GM12875 (cell line): Measurements from ENCODE around the gene TGIF2.

Source experiments
- H3K4me3 ChIP-seq: one replicate; pipeline ENCODE4 v1.5.1; 2011; ENCODE audit warnings: low read depth, low read length, control low read depth
- TF ChIP-seq, protein P1 (sequence below): IDR thresholded peaks from 2 replicates; pipeline ENCODE4 v1.5.1; 2011; ENCODE audit warnings: low read depth, mild to moderate bottlenecking, control low read depth, inconsistent platforms, low read length, moderate library complexity, borderline replicate concordance; ENCODE audit not compliant: insufficient read depth

Gene TGIF2

DNA sequence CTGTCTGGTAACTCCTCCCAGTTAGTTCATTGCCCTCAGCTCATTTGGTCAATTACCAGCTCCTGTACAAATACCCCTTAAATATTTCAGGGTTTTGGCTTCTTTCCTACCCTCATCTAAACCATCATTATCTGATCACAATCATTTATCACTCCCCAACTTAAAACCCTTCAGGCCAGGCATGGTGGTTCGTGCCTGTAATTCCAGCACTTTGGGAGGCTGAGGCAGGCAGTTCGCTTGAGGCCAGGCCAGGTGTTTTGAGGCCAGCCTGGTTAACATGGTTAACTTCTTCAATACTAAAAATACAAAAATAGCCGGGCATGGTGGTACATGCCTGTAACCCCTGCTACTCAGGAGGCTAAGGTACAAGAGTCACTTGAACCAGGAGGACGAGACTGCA, 9.4 kb downstream of the TGIF2 start:
- TF ChIP-seq, protein P1, sequence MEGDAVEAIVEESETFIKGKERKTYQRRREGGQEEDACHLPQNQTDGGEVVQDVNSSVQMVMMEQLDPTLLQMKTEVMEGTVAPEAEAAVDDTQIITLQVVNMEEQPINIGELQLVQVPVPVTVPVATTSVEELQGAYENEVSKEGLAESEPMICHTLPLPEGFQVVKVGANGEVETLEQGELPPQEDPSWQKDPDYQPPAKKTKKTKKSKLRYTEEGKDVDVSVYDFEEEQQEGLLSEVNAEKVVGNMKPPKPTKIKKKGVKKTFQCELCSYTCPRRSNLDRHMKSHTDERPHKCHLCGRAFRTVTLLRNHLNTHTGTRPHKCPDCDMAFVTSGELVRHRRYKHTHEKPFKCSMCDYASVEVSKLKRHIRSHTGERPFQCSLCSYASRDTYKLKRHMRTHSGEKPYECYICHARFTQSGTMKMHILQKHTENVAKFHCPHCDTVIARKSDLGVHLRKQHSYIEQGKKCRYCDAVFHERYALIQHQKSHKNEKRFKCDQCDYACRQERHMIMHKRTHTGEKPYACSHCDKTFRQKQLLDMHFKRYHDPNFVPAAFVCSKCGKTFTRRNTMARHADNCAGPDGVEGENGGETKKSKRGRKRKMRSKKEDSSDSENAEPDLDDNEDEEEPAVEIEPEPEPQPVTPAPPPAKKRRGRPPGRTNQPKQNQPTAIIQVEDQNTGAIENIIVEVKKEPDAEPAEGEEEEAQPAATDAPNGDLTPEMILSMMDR = no peak
- H3K4me3 ChIP-seq = no peak overlapping the region

GRCh38 chr20:36584018-36584481, 10.7 kb downstream of the TGIF2 start:
- TF ChIP-seq, protein P1 = no peak
- H3K4me3 ChIP-seq = no peak overlapping the region

- TF ChIP-seq, protein P1 = no peak
- H3K4me3 ChIP-seq = no peak overlapping the region
Measured at GRCh38 chr20:36585410-36586125, 12.2 kb downstream of the TGIF2 start.

GRCh38 chr20:36587388-36588070, 14.1 kb downstream of the TGIF2 start:
- TF ChIP-seq, protein P1 = no peak
- H3K4me3 ChIP-seq = no peak overlapping the region

DNA sequence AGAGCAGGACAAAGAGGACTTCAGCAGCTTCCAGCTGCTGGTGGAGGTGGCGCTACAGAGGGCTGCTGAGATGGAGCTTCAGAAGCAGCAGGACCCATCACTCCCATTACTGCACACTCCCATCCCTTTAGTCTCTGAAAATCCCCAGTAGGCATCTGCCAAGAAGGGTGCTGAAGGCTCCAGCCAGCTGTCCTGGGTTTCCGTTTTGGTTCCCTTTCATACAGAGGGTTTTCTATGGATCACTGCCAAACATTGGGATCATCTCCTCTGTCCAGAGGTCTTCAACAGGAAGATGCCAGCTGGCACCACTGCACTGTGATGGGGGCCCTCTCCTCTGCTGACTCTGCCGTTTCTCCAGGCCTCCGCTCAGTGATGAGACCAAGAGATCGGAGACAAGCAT, 17.9 kb downstream of the TGIF2 start:
- H3K4me3 ChIP-seq = no peak overlapping the region
- TF ChIP-seq, protein P1 = no peak

DNA sequence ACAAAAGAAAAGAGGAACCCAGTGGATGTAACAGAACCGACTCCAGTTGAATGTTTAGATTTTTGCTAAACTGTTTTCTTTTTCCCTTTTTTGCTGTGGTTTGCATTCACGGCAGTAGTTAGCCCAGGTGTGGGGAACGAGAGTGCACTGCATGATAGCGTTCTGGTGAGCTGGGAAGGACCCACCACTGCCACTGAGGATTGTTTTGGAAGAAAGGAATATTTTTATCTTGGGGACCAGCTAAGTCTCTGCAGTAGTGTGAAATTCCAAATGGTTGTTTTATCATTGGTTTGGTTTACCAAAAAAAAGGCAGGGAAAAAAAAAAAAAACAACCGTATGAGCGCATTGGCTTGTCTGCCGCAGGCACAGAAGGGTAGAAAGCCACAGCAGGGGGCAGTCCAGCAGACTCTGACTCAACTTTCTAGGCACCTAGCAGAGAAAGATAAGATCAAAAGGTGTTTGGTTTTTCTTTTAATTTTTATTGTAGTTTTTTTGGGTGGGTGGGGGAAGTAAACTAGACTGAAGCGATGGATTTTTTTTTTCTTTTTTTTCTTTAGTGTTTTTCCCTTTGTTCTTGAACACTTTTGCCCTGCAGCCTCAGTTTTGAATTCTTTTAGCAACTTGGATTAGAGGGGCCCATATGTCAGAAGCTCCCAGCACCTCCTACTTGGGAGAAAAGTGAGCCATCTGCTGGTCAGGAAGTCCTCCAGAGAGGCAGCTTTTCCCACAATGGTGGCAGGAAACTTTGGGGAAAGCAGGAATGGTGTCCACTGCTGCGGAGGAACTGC, 18.7 kb downstream of the TGIF2 start:
- TF ChIP-seq, protein P1 = no peak
- H3K4me3 ChIP-seq = no peak overlapping the region
